Central memory CD8-positive, alpha-beta T cell (primary cell): ENCODE results near the gene C1D.
"Not testable (repeated sequence)": the region's sequence is repeated elsewhere in the genome, so short reads cannot be mapped to it uniquely, and the experiment has no call there.

Source experiments
- ATAC-seq: fragments of 150-1000 bp; cut with Tn5 transposase; replicated peaks from 2 replicates; pipeline ENCODE4 v1.10.0; 2022; ENCODE audit warnings: mild to moderate bottlenecking, moderate FRiP score, moderate number of reproducible peaks; ENCODE audit not compliant: poor library complexity, severe bottlenecking; ENCODE audit errors: extremely low read depth
- DNase-seq, 2 donors: peaks; one replicate each; pipeline ENCODE4 v3.0.0; 2021; ENCODE audit warnings: low spot score in 2 of 2
- H3K27ac Mint-ChIP-seq: one replicate; pipeline ENCODE4 v1.8.0; 2022; ENCODE audit warnings: low read depth, mild to moderate bottlenecking, moderate library complexity, mixed read lengths
- H3K27me3 Mint-ChIP-seq: one replicate; pipeline ENCODE4 v1.8.0; 2022; ENCODE audit warnings: mixed read lengths
- H3K36me3 Mint-ChIP-seq: one replicate; pipeline ENCODE4 v1.8.0; 2022; ENCODE audit warnings: mild to moderate bottlenecking, moderate library complexity, mixed read lengths; ENCODE audit not compliant: insufficient read depth
- H3K4me1 Mint-ChIP-seq: one replicate; pipeline ENCODE4 v1.8.0; 2022; ENCODE audit warnings: mixed read lengths
- H3K4me3 Mint-ChIP-seq: one replicate; pipeline ENCODE4 v1.8.0; 2022; ENCODE audit warnings: mild to moderate bottlenecking, moderate library complexity, mixed read lengths
- H3K9me3 Mint-ChIP-seq: one replicate; pipeline ENCODE4 v1.8.0; 2022; ENCODE audit warnings: mixed read lengths

C1D gene

GRCh38 chr2:68027959-68028358, 34.8 kb downstream of the C1D start:
- no peaks in the 10 kb centered on the region for H3K9me3 Mint-ChIP-seq
- DNase-seq (no peak), ATAC-seq (no peak)
- H3K36me3 Mint-ChIP-seq, result no peaks in the 10 kb centered on the region
- no peak overlapping the region for H3K27ac Mint-ChIP-seq
- H3K4me3 Mint-ChIP-seq, result no peak overlapping the region
- peaks cover 33% of the 10 kb centered on the region for H3K27me3 Mint-ChIP-seq
- no peaks in the 10 kb centered on the region for H3K4me1 Mint-ChIP-seq

GRCh38 chr2:68024450-68024849, 38.4 kb downstream of the C1D start:
- Mint-ChIP-seq H3K9me3 (no peaks in the 10 kb centered on the region), H3K4me1 (no peaks in the 10 kb centered on the region), H3K27me3 (peaks cover 49% of the 10 kb centered on the region), H3K27ac (no peak overlapping the region), H3K36me3 (no peaks in the 10 kb centered on the region), H3K4me3 (no peak overlapping the region)
- DNase-seq (no peak), ATAC-seq (no peak)

- no peaks in the 10 kb centered on the region for H3K4me1 Mint-ChIP-seq
- ATAC-seq (no peak), DNase-seq (no peak)
- H3K36me3 Mint-ChIP-seq, result no peaks in the 10 kb centered on the region
- H3K27me3 Mint-ChIP-seq, result peaks cover 49% of the 10 kb centered on the region
- H3K4me3 Mint-ChIP-seq, result no peak overlapping the region
- H3K27ac Mint-ChIP-seq, result no peak overlapping the region
- H3K9me3 Mint-ChIP-seq, result no peaks in the 10 kb centered on the region
Measured at GRCh38 chr2:68023904-68024303, 38.9 kb downstream of the C1D start.

DNA sequence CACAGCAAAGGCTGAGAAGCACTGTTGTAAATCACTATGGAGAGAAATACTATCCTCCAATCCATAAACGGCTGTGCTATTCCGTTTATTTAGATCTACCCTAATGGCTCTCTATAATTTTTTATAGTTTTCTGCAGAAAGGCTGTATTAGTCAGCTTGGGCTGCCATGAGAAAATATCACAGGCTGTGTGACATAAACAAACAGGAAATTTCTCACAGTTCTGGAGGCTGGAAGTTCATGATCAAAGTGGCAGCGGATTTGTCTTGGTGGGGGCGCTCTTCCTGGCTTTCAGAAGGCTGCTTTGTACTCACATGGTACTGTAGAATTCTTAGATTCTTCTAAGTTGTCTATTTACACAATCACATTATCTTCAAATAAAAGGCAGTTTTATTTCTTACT, 44.1 kb downstream of the C1D start:
- DNase-seq (no peak), ATAC-seq (no peak)
- Mint-ChIP-seq H3K4me1 (no peaks in the 10 kb centered on the region), H3K27ac (no peak overlapping the region), H3K4me3 (no peak overlapping the region), H3K27me3 (peaks cover 54% of the 10 kb centered on the region), H3K9me3 (no peaks in the 10 kb centered on the region), H3K36me3 (no peaks in the 10 kb centered on the region)

DNA sequence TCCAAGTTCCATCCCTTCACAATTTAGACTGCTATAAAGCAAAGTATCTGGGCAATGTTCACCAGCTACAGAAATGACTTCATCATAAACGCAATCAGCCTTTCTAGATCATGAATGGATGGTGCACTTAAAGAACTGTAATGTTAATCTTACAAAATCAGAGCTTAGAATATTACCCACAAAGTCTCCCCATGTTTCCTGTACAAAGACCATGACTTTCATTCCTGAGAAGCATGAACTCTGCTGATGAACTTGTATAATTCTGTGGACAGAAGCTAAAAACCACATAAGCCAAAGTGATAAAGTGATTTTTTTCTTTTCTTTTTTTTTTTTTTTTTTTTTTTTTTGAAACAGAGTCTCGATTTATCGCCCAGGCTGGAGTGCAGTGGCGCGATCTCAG, 53.3 kb downstream of the C1D start:
- peaks cover 48% of the 10 kb centered on the region for H3K27me3 Mint-ChIP-seq
- H3K9me3 Mint-ChIP-seq, result no peaks in the 10 kb centered on the region
- H3K4me1 Mint-ChIP-seq, result no peaks in the 10 kb centered on the region
- H3K4me3 Mint-ChIP-seq, result no peak overlapping the region
- no peaks in the 10 kb centered on the region for H3K36me3 Mint-ChIP-seq
- ATAC-seq, result no peak
- no peak for DNase-seq
- H3K27ac Mint-ChIP-seq, result no peak overlapping the region

DNA sequence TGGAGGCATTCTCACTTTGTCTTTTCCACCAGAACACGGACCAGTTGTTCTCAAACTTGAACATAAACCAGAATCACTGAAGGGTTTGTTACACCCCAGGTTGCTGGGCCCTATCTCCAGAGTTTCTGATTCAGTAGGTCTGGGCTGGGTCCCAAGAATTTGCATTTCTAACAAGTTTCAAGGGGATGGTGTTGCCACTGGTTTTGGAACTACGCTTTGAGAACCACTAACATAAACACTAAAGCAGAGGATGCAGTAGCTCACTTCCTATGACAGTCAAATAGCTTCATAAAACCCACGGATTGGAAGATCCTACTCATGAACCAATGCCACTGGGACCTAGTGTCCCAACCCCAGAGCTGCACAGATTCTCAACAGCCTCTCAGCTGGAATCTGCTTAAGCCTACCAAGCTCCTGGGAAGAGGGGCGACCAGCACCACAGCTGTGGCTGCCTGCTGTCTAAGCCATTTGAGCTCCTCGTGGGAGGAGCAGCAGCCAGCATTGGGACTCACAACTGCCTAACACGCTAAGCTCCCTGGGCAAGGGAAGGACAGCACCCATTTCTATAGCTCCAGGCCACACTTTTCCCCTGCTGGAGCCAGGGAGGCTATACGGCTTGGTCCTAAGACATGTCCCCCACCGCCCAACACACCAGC, 62.5 kb downstream of the C1D start:
- Mint-ChIP-seq H3K4me1 (no peaks in the 10 kb centered on the region), H3K27me3 (peaks cover 69% of the 10 kb centered on the region), H3K4me3 (no peak overlapping the region), H3K36me3 (peaks cover 1% of the 10 kb centered on the region), H3K9me3 (no peaks in the 10 kb centered on the region), H3K27ac (no peak overlapping the region)
- DNase-seq (no peak), ATAC-seq (no peak)

DNA sequence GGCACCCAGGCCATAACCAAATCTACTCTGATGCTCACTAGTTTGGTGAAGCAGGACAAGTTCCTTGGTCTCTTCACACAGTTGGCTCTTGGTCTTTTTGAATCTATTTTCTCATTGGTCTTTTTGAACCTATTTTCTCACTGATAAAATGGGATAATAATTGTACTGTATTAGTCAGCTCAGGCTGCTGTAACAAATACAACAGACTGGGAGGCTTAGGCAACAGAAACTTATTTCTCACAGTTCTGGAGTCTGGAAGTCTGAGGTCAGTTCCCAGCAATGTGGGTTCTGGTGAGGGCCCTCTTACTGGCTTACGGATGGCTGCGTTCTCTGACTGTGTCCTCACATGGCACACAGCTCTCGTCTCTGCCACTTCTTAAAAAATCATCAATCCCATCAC, 63.5 kb downstream of the C1D start:
- Mint-ChIP-seq H3K36me3 (peaks cover 1% of the 10 kb centered on the region), H3K4me3 (no peak overlapping the region), H3K27me3 (peaks cover 60% of the 10 kb centered on the region), H3K9me3 (no peaks in the 10 kb centered on the region), H3K27ac (no peak overlapping the region), H3K4me1 (no peaks in the 10 kb centered on the region)
- ATAC-seq, result no peak
- DNase-seq, result no peak

- Mint-ChIP-seq H3K27me3 (peaks cover 60% of the 10 kb centered on the region), H3K9me3 (no peaks in the 10 kb centered on the region), H3K4me1 (no peaks in the 10 kb centered on the region), H3K27ac (no peak overlapping the region), H3K36me3 (peaks cover 1% of the 10 kb centered on the region), H3K4me3 (no peak overlapping the region)
- DNase-seq, result no peak
- ATAC-seq, result no peak
Measured at GRCh38 chr2:67997903-67998302, 64.9 kb downstream of the C1D start.

DNA sequence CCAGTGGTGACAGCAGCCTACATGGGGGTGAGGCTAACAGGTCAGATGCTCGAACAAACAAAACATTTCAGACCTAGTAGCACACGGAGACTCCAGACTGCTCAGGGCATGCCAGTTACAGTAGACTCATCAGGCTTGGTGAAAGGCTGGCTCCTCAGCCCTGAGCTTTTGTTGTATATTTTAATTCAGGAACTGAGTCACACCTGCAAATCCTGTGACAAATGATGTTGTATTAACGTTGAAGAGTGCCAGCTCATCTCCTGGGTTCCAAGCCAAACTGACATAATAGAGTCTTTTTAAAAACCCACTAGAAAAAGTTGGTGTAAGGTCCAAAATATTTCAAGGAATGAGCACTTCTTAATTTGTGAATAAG, 65.3 kb downstream of the C1D start:
- ATAC-seq (no peak), DNase-seq (no peak)
- Mint-ChIP-seq H3K27me3 (peaks cover 60% of the 10 kb centered on the region), H3K4me3 (no peak overlapping the region), H3K9me3 (no peaks in the 10 kb centered on the region), H3K4me1 (no peaks in the 10 kb centered on the region), H3K27ac (no peak overlapping the region), H3K36me3 (peaks cover 1% of the 10 kb centered on the region)

DNA sequence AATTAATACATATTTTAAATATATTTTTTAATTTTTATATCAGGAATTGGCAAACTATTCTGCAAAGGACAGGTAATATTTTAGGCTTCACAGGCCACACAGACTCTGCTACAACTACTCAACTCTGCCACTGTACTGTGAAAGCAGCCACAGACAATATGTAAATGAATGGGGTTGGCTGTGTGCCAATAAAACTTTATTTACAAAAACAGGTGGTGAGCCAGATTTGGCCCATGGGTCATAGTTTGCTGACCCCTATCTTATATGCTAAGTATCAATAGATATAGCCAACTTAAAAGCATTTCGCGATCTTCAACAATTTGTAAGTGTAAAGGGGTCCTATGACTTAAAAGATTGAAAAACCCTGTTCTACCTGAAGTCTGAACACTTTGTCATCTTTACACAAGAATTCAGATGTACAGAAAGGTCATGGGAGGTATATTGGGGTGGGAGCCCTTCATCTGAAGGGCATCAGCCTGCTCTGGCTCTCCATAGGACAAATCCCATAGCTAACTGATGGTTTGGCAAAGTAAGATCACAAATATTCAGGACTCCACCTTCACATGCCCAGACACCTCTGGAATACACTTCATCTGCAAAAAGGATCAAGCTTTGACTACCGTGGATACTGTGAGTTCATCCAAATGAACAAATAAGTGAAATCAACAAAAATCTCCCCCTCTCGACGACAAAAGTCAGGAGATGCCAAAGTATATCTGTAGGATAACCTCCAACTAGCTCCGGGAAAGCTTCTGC, 65.9 kb downstream of the C1D start:
- Mint-ChIP-seq H3K27me3 (peaks cover 60% of the 10 kb centered on the region), H3K9me3 (no peaks in the 10 kb centered on the region), H3K4me3 (no peak overlapping the region), H3K27ac (no peak overlapping the region), H3K36me3 (peaks cover 1% of the 10 kb centered on the region), H3K4me1 (no peaks in the 10 kb centered on the region)
- ATAC-seq (no peak), DNase-seq (no peak)

- H3K4me3 Mint-ChIP-seq, result no peak overlapping the region
- H3K36me3 Mint-ChIP-seq, result peaks cover 1% of the 10 kb centered on the region
- no peaks in the 10 kb centered on the region for H3K4me1 Mint-ChIP-seq
- DNase-seq (no peak), ATAC-seq (no peak)
- no peaks in the 10 kb centered on the region for H3K9me3 Mint-ChIP-seq
- no peak overlapping the region for H3K27ac Mint-ChIP-seq
- peaks cover 47% of the 10 kb centered on the region for H3K27me3 Mint-ChIP-seq
Measured at GRCh38 chr2:67994716-67995115, 68.1 kb downstream of the C1D start.

GRCh38 chr2:67994069-67994468, 68.7 kb downstream of the C1D start:
- DNase-seq, H3K4me1 Mint-ChIP-seq, H3K4me3 Mint-ChIP-seq, ATAC-seq, H3K36me3 Mint-ChIP-seq, H3K9me3 Mint-ChIP-seq, H3K27ac Mint-ChIP-seq: not testable (repeated sequence)
- H3K27me3 Mint-ChIP-seq, result peaks cover 40% of the 10 kb centered on the region

GRCh38 chr2:67993329-67993728, 69.5 kb downstream of the C1D start:
- DNase-seq (no peak), ATAC-seq (no peak)
- H3K36me3 Mint-ChIP-seq, result no peaks in the 10 kb centered on the region
- no peak overlapping the region for H3K27ac Mint-ChIP-seq
- H3K4me3 Mint-ChIP-seq, result no peak overlapping the region
- peaks cover 33% of the 10 kb centered on the region for H3K27me3 Mint-ChIP-seq
- no peaks in the 10 kb centered on the region for H3K9me3 Mint-ChIP-seq
- H3K4me1 Mint-ChIP-seq, result no peaks in the 10 kb centered on the region
